HG03432 (cell line): Measurements from ENCODE around the gene ZNF79.
"Not testable (repeated sequence)": the region's sequence is repeated elsewhere in the genome, so short reads cannot be mapped to it uniquely, and the experiment has no call there.

Experiments used
- ATAC-seq: cut with Tn5 transposase; IDR thresholded peaks from one replicate; pipeline ENCODE4 v1.9.1; 2021; ENCODE audit warnings: mild to moderate bottlenecking, moderate library complexity; ENCODE audit not compliant: unreplicated experiment

ZNF79 gene

DNA sequence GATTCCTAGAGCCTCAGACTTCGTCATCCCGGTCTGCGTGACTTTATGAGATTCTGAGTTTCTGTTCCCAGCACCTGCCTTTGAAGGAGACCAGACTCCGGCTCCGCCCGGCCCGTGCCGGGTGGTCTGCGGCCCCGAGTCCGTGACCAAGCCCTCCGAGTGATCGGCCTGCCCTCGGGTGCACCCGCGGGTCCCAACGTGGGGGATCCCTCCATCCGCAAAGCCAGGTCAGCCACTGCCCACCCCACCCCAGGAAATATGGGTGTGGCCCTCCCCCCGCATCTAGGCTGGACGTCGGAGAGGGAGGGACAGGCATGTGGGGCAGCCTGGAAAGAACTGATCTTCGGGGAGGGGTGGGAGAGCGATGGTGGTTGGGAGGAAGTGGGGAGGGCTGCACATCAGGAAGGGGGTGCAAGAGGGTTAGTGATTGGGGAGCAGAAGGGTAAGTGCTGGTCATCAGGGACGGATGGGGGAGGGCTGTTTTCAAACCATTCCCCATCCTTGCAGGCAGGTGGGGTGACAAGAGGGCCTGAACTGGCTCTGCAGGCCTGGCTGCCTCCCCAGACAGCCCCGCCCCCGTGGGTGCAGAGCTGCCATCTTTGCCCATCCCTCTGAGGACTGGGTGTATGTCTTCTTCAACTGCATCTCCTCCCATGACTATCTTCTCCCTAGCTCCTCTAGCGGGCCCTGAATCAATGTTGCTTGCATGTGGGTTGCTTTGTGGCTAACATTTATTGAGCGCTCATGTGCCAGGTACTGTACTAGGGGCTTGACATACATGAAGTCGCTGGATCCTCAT is 27.9 kb downstream of the ZNF79 start:
- ATAC-seq: peak; percentile 10

DNA sequence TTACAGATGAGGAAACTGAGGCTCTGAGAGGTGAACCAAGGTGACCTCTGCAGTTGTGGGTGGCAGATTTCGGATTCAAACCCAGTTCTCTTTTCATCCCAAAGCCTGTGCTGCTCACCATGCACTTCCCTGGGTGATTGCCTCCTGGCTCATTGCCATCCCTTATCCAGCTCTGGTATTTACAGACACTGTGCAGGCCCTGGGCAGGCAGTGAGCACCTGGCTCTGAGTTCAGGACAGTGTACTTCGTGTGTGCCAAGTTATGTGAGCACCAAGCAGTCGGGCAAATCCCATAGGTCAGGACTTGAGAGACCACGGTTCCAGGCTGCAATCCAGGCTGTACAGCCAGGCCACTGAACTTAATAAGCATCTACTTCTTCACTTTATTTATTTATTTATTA is 28.5 kb downstream of the ZNF79 start:
- ATAC-seq: no peak

DNA sequence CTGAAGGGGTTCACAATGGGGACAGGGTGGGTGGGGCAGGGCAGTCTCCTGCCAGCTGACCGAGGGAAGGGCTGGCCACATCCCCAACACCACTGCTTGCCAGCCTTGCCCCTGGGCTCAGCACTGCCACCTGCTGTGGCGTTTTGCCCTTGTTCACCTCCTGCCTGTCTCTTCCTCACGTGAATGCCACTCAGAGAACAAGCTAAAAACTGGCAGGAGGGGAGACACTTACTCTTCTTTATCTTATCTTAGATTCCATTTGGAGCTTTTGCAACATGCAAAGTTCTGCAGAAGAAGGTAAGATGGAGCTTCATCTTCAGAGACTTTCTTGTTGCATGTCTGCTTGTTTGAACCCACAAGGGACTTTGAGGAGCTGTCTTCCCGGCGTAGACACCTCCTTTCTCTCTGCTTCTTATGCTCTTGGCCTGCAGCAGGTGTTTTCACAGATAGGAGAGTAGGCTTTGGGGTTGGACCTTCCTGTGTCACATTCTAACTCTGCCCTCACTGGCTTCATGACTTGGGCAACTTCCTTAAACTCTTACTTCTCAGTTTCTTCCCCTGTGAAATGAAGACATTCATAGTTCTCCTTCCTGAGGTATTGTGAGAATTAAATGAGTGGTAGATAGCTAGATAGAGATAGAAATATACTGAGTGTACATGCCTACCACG is 31.3 kb downstream of the ZNF79 start:
- no peak for ATAC-seq

DNA sequence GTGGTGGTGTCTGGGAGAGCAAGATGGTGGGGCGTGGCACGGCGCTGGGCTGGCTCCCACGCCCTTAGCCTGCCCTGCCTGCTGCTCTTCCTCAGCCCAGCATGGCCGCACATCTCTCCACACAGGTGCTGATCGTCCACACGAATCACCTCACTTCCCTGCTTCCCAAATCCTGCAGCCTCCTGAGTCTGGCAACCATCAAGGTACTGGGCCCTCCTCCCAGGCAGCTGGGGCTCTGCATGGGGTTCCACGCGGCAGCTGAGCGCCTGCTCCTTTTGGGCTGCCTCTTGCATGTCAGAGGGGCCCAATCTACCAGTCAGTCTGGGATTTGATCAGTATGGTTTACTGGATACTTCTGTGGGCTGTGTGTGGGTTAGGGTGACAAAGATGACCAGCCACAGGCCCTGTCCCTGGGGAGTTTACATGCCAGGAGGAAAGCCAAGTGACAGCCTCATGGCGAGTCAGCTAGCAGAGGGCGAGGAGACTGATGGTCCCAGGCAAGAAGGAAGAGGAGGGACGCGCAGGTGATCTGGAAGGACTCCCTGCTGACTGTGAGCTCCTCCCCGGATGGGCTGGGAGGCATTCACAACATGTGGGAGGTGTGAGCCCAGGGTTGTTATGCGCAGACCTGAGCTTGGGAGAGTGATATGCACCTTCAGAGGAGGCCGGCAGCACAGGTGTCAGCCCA is 33.2 kb downstream of the ZNF79 start:
- no peak for ATAC-seq

DNA sequence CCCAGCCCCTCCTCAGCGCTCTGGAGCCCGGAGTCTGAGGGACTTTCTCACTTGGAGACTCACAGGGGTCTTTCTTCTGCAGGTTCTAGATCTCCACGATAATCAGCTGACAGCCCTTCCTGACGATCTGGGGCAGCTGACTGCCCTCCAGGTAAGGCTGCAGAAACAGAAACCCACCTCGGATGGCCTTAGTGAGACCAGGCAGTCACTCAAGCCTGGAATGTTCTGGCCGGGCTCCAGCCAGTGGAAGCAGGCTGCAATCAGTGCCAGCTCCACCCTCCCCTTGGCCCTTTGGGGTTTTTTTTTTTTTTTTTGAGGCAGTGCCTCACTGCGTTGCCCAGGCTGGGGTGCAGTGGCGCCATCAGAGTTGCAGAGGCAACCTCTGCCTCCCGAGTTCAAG is 34.7 kb downstream of the ZNF79 start:
- ATAC-seq: no peak

DNA sequence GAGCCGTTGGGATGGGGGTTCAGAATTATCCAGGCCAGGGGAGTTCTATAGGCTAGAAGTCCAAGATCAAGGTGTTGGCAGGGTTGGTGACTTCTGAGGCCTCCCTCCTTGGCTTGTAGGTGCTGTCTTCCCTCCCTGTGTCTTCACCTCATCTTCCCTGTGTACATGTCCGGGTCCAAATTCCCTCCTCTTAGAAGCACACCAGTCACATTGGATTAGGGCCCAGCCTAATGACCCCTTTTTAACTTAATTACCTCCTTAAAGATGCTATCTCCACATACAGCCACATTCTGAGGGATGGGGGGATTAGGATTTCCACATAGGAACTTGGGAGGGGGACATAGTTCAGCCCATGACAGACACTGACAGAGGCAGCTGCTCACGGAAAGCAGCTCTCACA is 39.2 kb downstream of the ZNF79 start:
- no peak for ATAC-seq

DNA sequence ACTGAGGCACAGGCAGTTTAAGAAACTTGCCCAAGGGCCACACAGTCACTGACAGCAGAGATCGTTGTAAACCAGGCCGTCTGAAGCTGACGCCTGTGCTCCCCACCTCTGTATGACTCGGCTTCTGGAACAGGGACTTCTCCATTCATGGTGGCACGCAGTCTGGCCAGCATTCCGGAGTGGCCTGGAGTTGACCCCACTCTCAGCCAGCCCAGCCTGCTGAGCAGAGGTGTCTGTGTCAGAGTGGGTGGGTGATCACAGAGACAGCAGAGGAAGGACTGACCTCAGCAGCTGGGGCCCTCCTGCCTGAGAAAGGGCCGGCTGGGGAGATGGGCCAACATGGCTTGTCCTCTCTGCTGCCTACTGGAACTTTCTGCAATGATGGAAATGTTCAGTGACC is 39.7 kb downstream of the ZNF79 start:
- ATAC-seq: no peak

DNA sequence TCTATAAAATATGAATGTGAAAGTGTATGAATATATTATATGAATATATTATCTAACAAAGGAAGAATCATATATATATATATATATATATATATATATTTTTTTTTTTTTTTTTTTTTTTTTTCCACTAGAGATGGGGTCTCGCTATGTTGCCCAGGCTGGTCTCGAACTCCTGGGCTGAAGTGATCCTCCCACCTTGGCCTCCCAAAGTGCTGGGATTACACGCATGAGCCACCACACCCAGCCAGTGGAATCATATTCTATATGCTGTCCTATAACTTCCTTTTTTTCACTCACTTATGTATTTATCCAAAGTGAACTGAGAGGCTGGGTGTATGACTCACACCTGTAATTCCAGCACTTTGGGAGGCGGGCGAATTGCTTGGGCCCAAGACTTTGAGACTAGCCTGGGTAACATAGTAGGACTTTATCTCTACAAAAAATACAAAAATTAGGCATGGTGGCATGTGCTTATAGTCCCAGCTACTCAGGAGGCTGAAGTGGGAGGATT is 42.3 kb downstream of the ZNF79 start:
- not testable (repeated sequence) for ATAC-seq

DNA sequence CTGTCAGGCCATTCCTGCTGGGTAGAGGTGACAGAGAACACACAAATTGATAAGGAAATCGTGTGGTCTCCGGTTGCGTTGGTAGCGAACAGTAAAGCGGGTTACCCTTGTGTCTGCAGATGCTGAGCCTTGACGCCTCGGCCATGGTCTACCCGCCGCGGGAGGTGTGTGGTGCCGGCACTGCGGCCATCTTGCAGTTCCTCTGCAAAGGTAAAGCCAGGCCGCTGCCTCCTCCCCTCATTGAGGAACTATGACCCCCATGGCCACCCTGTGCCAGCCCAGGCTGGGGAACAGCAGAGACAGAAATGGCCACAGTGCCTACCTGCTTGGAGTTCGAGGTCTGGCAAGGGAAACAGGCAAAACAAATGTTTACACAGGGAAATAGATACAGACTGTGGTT is 43.4 kb downstream of the ZNF79 start:
- no peak for ATAC-seq

DNA sequence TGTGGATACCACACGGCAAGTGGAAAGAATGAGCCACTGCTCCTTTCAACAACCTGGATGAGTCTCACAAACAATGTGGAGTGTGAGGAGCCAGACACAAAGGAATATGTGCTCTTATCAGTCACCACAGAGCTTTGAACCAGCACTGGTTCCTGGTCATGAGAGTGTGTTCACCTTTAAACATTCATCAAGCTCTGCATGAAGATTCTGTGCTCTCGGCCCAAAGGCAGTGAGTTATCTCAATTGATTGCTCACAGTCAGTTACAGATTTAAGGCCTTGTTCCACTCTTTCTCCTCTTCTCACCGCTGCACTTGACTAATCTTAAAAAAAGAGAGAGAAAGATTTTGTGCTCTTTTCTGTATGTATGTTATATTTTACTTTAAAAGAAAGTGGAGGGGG is 46.5 kb downstream of the ZNF79 start:
- no peak for ATAC-seq

DNA sequence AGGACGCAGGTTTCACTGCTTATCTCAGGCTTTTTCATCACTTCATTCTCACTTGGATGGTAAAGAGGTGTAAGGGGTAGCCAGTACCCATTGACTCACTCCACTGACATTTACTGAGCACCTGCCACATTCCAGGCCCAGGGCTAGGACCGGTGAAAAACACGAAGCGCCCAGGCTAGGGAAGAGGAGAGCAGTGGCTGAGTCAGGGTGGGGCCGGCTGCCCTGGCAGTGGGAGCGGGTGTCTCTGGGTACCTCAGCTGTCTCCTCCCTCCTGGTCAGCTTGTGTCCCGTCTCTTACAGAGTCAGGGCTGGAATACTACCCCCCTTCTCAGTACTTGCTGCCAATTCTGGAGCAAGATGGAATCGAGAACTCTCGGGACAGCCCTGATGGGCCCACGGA is 49.3 kb downstream of the ZNF79 start:
- no peak for ATAC-seq

DNA sequence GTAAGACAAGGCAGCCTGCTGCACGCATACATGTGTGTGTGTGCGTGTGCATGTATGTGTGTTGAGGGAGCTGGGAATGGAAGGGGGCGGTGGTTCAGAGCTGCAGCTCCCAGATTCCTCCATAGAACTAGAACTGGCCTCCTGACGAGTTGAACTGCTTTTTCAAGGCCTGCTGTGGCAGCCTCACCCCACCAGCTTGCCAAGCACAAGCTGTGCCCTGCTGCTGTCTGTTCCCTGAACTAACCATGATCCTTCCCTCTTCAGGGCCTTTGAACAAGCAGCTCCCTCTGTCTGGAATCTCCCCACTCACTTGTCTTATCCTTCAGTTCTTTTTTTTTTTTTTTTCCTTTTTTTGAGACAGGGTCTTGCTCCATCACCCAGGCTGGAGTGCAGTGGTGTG is 49.8 kb downstream of the ZNF79 start:
- ATAC-seq: no peak

DNA sequence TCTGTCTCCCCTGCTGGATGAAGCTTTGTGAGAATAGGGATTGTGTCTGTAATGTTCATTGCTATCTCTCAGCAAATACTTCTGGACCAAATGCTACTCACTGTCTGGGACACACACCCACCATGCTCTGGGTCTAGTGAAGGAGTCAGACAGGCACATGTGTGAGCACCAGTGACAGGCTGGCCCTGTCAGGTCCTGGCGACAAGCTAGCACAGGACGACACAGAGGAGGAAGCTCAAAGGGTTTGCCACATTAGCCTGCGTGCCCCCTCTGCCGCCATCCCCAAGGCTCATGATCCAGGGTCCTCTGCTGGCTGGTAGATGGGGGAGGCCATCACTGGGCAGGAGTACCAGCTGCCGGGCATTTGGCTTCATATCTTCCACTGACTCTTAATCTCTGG is 50.4 kb downstream of the ZNF79 start:
- no peak for ATAC-seq

DNA sequence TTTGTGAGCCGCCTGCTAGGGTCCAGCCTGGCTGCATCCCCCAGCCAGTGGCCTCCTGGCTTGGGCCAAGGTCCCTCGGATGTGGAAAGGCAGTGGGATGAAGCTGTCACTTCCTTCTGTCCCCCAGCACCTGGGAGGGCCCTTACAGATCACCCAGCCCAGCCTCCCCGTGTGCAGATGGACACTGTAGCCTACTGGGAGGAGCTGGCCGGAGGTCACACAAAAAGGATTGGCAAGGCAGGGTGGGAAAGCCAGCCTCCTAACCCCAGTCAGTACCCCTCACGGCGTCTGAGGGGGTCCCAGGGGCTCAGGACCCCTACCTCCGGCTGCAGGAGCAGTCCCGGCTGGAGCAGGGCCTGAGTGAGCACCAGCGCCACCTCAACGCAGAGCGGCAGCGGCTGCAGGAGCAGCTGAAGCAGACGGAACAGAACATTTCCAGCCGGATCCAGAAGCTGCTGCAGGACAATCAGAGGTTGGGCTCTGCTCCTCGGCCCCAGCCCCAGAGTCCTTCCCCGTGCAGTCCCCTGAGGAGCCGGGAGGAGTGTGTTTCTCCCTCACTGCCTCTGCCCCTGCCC is 55.4 kb downstream of the ZNF79 start:
- ATAC-seq: no peak

DNA sequence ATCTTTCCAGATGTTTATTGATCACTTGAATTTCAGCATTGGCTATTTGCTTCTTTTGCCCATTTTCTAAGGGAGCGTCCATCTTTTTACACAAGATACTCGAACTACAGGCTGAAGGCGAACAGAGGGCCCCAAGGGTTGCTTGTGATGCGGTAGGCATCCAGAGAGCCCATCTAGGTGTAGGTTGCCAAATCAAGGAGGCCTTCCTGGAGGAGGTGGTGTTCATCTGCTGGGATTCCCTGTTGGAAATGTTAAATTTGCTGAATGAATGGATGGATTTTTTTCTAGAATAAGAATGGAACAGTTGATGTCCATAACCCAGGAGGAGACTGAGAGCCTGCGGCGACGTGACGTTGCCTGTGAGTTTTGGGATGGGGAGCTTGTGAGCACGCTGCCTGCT is 58.5 kb downstream of the ZNF79 start:
- no peak for ATAC-seq

DNA sequence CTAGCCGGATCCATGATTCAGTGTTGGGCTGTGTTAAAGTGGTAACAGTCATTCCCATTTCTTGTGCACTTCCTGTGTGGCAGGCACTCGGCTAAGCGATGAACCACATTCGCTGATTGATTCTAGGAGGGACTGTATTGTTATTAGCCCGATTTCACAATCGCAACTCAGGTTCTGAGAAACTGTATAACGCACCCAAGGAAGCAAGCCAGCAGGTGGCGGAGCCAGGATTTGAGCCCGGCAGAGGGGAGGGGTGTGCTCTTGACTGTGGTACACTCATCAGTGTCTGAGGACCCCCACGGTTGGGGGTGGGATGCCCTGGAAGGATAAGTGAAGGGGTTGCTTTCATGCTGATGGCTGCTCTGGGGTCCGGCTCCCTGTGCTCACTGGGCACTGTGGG is 61.8 kb downstream of the ZNF79 start:
- no peak for ATAC-seq

DNA sequence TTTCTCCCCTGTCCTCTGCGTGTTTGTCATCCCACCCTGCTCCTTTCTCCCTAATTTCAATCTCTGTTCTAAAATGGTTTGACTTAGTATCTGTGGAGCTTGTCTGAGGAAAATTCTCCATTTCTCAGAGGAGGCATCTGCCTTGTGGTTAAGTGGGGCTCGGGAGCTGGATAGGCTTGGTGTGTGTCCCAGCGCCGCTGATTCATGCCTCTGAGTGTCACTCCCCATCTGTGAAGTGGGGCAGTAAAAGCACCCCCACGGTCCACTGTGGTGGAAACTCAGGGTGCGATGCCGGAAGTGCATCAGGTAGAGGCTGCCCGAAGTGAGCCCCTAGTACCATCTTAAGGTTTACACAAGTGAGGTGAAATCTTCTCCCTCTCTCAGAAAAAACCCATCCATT is 64.8 kb downstream of the ZNF79 start:
- ATAC-seq: no peak

DNA sequence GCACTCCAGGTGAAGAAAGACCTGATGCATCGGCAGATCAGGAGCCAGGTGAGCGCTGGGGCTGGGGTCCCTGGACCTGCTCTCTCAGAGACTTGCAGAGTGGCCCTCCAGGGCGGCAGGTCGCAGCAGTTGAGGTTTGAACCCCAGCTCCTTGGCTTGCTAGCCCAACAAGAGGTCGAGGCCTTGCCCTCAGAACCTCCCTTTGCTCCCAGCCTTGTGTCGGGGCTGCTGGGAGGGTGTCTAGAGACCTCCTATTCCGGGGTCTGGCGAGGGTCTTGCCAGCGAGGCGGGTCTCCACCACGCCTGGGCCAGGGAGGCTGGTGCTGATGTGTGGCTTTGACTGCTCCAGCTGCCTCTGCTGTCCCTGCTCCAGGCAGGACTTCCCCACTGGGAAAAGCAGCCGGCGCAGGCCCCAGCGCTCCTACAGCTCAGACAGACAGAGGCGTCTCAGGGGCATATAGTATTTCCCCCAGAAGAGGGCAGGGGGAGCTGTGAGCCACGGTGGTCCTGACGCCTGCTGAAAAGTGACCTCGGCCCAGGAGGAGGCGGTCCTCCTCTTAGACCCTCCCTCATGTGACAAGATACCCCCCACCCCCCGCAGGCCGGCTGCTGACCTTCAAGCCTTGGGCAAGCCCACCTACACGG is 65.4 kb downstream of the ZNF79 start:
- ATAC-seq: no peak

DNA sequence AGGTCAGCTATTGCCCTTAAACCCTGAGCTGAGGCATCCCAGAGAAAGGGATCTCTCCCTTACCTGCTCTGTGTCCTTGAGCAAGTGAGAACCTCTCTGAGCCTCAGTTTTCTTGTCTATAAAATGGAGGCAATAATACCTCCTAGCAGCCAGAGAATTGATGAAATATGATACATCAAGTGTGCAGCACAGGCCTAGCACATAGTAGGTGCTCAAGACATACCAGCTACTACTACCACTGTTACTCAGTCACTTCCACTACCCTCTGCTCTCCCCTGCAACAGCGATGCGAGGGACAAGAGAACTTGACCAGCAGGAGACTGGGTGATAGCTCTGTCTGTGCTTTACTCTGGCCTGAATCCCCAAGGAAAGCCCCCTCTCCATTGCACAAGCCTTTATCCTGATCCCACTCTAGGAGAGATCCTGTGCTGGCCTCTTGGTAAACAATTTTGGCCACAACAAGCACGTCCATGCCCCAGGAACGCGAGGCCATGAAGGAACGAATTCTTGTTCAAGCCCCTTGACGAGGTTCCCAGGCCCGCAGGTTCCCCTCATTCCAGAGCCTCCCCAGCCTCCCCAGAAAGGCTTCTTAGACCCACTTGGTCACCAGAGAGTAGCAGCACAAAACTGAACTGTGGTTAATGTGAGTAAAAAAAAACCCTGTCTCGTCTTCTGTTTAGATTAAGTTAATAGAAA is 66.5 kb downstream of the ZNF79 start:
- ATAC-seq: no peak

DNA sequence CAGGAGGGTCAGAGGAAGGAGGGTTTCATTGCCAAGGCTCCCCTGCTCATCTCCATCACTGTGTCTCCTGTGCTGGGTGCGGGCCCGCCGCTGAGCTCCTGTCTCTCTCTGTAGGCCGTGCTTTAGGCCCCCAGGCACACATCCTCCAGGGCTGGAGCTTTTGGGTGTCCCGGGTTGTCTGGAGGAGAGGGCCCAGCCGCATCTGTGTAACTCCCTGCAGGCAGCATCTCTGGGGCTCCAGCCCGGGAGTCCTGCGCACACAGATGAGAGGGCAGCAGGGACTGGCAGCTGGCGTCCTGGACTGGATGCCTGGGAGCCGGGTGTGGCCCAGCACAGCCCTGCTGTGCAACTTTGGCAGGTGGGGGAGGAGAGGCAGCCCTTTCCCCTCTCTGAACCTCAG is 67.3 kb downstream of the ZNF79 start:
- no peak for ATAC-seq
